Activated CD4-positive, alpha-beta memory T cell treated with anti-CD3 and anti-CD28 coated beads, Interleukin-2, amount 10 ng/mL, durations not matched to agents 7 days and 5 days (primary cell): Measurements from ENCODE around the gene TMEM203. TPM values are rescaled to one million over a fixed set of nuclear protein-coding genes. Genes with fewer than 3 reads are reported as not detected.
A peak's percentile ranks its signal among the peaks of the same experiment; 100 is the strongest.

Experiments
- CTCF ChIA-PET: fragments of 350-600 bp; sonication (Branson Sonifier 250); formaldehyde crosslinking; loops from one replicate; lab custom pipeline; 2021; ENCODE audit warnings: antibody characterized with exemption, inconsistent platforms; lab: Charles Lee
- POLR2A ChIA-PET: fragments of 350-600 bp; sonication (Branson Sonifier 250); formaldehyde crosslinking; loops from one replicate; lab custom pipeline; 2021; ENCODE audit warnings: antibody characterized with exemption; lab: Charles Lee
- DNase-seq: peaks from one replicate; pipeline ENCODE4 v3.0.0-alpha.2; 2020
- H3K27ac Mint-ChIP-seq: one replicate; pipeline ENCODE4 v1.8.0; 2021; ENCODE audit warnings: mild to moderate bottlenecking, mixed read lengths
- H3K27me3 Mint-ChIP-seq: one replicate; pipeline ENCODE4 v1.8.0; 2021; ENCODE audit warnings: mixed read lengths
- H3K36me3 Mint-ChIP-seq: one replicate; pipeline ENCODE4 v1.8.0; 2021; ENCODE audit warnings: low read depth, mixed read lengths
- H3K4me1 Mint-ChIP-seq: one replicate; pipeline ENCODE4 v1.8.0; 2021; ENCODE audit warnings: mixed read lengths
- H3K4me3 Mint-ChIP-seq: one replicate; pipeline ENCODE4 v1.8.0; 2021; ENCODE audit warnings: mild to moderate bottlenecking, mixed read lengths
- H3K9me3 Mint-ChIP-seq: one replicate; pipeline ENCODE4 v1.8.0; 2021; ENCODE audit warnings: mixed read lengths
- total RNA-seq, 2 experiments: library from RNA; stranded (reverse); gene quantifications; one replicate each; pipeline ENCODE4 v1.2.3, GENCODE V29; 2021

The TMEM203 gene
- 10 to 100 TPM; 28.9 to 29.2 TPM for total RNA-seq

DNA sequence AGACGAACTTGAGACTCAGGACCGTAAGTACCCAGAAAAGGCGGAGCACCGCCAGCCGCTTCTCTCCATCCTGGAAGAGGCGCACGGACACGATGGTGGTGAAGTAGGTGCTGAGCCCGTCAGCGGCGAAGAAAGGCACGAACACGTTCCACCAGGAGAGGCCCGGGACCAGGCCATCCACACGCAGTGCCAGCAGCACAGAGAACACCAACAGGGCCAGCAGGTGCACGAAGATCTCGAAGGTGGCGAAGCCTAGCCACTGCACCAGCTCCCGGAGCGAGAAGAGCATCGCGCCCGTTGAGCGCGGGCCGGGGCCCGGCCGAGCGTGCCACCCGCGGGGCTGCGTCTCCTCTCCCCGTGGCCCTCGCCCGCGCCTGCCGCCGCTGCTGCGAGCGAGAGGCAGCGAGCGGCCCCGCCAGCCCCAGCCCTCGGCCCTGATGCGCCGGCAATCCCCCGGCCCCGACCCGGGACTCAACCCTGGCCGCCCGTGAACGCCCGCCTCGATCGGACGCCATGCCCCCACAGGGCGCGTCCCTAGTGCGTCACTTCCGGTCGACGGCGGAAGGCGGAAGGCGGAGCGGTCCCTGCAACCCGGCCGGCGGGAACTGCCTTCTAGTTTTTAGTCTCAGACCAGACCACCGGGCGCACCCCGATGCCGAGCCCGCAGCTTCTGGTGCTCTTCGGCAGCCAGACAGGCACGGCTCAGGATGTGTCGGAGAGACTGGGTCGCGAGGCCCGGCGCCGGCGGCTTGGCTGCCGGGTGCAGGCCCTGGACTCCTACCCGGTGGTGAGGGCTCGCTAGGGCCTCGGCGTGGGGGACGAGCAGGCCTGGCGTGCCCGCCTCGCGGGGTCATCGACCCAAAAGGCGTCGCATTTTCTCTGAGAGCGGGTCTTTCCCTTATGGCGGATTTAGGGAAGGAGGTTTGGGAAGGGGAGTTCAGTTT lies at the start of gene TMEM203, which contains the start of gene NDOR1:
Gene TMEM203, minus strand, starts transcription at position 523 of the 944 bp plus-strand sequence. Its CDS starts 234 bp downstream, at position 289.
Gene NDOR1, plus strand, starts transcription at position 575 of the 944 bp plus-strand sequence. Its CDS starts 78 bp downstream, at position 653.
- Mint-ChIP-seq H3K9me3 (no peaks in the 10 kb centered on the region), H3K4me1 (peaks cover 58% of the 10 kb centered on the region), H3K4me3 (peak within 1 kb of the TSS; percentile 92), H3K36me3 (peaks cover 22% of the 10 kb centered on the region), H3K27me3 (no peaks in the 10 kb centered on the region), H3K27ac (peak within 1 kb of the TSS; percentile 90)
- POLR2A ChIA-PET: interaction anchor here (0.6 to 7.9 kb wide), 17 partner anchors 9 to 134 kb away, joined by 3 to 97 read pairs (median 4); partner anchors contain the start of genes ANAPC2, CYSRT1, DPP7 and NELFB
- DNase-seq: peak; percentile 94
- CTCF ChIA-PET: interaction anchor here (1.5 to 2.6 kb wide), 4 partner anchors 16 to 22 kb away, joined by 3 to 8 read pairs (median 6); partner anchors contain the start of genes RNF208 and RNF224

DNA sequence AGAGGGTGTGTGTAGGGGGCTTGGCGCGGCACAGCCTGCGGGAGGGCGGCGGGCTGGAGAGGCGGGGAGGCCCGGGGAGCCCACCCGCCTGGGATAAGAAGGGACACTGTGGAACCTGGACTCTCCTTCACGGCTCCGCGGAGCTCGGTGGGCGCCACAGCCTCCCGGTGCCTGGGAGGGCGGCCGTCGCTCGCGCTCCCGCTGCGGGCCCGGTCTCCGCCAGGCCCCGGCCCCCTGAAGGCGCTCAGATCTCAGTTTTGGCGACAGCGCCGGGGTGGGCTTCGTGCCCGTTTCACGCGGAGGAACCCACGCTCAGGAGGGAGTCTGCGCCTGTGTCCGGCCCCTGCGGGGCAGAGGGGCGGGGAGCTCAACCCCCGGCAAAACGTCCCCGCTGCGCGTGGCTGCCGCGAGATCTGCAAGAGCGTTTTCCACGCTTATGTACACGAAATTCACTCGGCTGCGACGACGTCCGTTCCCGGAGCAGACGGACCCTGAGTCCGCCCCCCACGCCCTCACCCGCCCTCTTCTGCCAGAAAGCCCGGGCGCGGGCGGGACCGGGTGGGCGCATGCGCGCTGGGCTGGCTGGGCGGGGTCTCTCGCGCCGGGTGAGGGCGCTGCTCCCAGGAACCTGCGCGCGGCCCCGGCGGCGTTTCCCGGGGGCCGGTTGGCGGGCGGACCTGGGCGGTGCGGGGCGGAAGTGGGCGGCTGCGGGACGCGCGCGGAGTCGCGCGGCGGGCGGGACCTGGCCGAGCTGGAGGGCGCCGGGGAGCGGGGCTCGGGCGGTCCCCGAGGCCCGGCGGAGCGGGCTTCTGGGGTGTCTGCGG lies 49.4 kb upstream of the TMEM203 start, which contains the start of gene NELFB:
Gene NELFB, plus strand, starts transcription at position 704 of the 824 bp plus-strand sequence.
- DNase-seq: peak; percentile 96
- CTCF ChIA-PET: interaction anchor here (0.7 to 2.6 kb wide), 7 partner anchors 10 to 220 kb away, joined by 3 to 12 read pairs (median 4); partner anchors contain the start of gene TUBB4B
- Mint-ChIP-seq H3K36me3 (peaks cover 23% of the 10 kb centered on the region), H3K4me1 (peaks cover 18% of the 10 kb centered on the region), H3K27me3 (peaks cover 3% of the 10 kb centered on the region), H3K9me3 (no peaks in the 10 kb centered on the region), H3K27ac (peak within 1 kb of the TSS; percentile 83), H3K4me3 (peak within 1 kb of the TSS; percentile 89)
- POLR2A ChIA-PET: interaction anchor here (0.9 to 12.2 kb wide), 11 partner anchors 13 to 207 kb away, joined by 3 to 251 read pairs (median 4); partner anchors contain the start of genes CYSRT1, NDOR1, TMEM203 and TOR4A

- Mint-ChIP-seq H3K9me3 (no peaks in the 10 kb centered on the region), H3K4me1 (peaks cover 18% of the 10 kb centered on the region), H3K27ac (peak overlapping the region; percentile 69), H3K27me3 (peaks cover 3% of the 10 kb centered on the region), H3K36me3 (peaks cover 18% of the 10 kb centered on the region), H3K4me3 (peak overlapping the region; percentile 83)
- POLR2A ChIA-PET: interaction anchor here (0.9 to 12.2 kb wide), 9 partner anchors 13 to 184 kb away, joined by 3 to 251 read pairs (median 6); partner anchors contain the start of genes CYSRT1, NDOR1, TMEM203 and TOR4A
- CTCF ChIA-PET: interaction anchor here (0.7 to 2.6 kb wide), 6 partner anchors 11 to 219 kb away, joined by 3 to 12 read pairs (median 6); partner anchors contain the start of gene TUBB4B
- no peak for DNase-seq
Observed at GRCh38 chr9:137253717-137254623, 48.5 kb upstream of the TMEM203 start.

GRCh38 chr9:137252555-137253506 lies 47.4 kb upstream of the TMEM203 start:
- no peak for DNase-seq
- POLR2A ChIA-PET: interaction anchor here (1.2 to 12.2 kb wide), 3 partner anchors 12 to 123 kb away, joined by 6 to 251 read pairs (median 9); partner anchors contain the start of genes NDOR1, TMEM203 and TUBB4B

GRCh38 chr9:137251490-137252268 lies 46.2 kb upstream of the TMEM203 start:
- ChIA-PET POLR2A (interaction anchor here (12.2 kb wide), 1 partner anchor 11 kb away, joined by 251 read pairs; the partner anchor contains the start of gene TUBB4B), CTCF (no interaction called here)
- DNase-seq: no peak
- peaks cover 3% of the 10 kb centered on the region for H3K27me3 Mint-ChIP-seq
- no peak overlapping the region for H3K27ac Mint-ChIP-seq
- peaks cover 14% of the 10 kb centered on the region for H3K4me1 Mint-ChIP-seq
- peaks cover 10% of the 10 kb centered on the region for H3K36me3 Mint-ChIP-seq
- no peaks in the 10 kb centered on the region for H3K9me3 Mint-ChIP-seq
- H3K4me3 Mint-ChIP-seq: no peak overlapping the region

More at GRCh38 chr9:137252555-137253506, 47.4 kb upstream of the TMEM203 start:
- CTCF ChIA-PET: interaction anchor here (2.6 kb wide), 1 partner anchor 13 kb away, joined by 12 read pairs; the partner anchor contains the start of gene TUBB4B
- peaks cover 15% of the 10 kb centered on the region for H3K36me3 Mint-ChIP-seq
- no peak overlapping the region for H3K4me3 Mint-ChIP-seq
- peaks cover 18% of the 10 kb centered on the region for H3K4me1 Mint-ChIP-seq
- H3K27ac Mint-ChIP-seq: no peak overlapping the region
- H3K27me3 Mint-ChIP-seq: peaks cover 3% of the 10 kb centered on the region
- H3K9me3 Mint-ChIP-seq: no peaks in the 10 kb centered on the region

GRCh38 chr9:137251194-137251461 lies 45.7 kb upstream of the TMEM203 start, which contains the start of gene STPG3:
Gene STPG3 (plus strand): TSS chr9:137251286. CDS start chr9:137251287, 1 bp downstream.
- peaks cover 8% of the 10 kb centered on the region for H3K4me1 Mint-ChIP-seq
- ChIA-PET POLR2A (interaction anchor here (12.2 kb wide), 1 partner anchor 10 kb away, joined by 251 read pairs; the partner anchor contains the start of gene TUBB4B), CTCF (no interaction called here)
- no peaks in the 10 kb centered on the region for H3K9me3 Mint-ChIP-seq
- peaks cover 3% of the 10 kb centered on the region for H3K27me3 Mint-ChIP-seq
- no peak for DNase-seq
- H3K36me3 Mint-ChIP-seq: peaks cover 6% of the 10 kb centered on the region
- H3K4me3 Mint-ChIP-seq: no peak within 1 kb of the TSS
- no peak within 1 kb of the TSS for H3K27ac Mint-ChIP-seq

- H3K36me3 Mint-ChIP-seq: peaks cover under 1% of the 10 kb centered on the region
- CTCF ChIA-PET: no interaction called here
- no peaks in the 10 kb centered on the region for H3K9me3 Mint-ChIP-seq
- no peak overlapping the region for H3K27ac Mint-ChIP-seq
- DNase-seq: no peak
- POLR2A ChIA-PET: interaction anchor here (12.2 kb wide), 1 partner anchor 10 kb away, joined by 251 read pairs; the partner anchor contains the start of gene TUBB4B
- no peak overlapping the region for H3K4me3 Mint-ChIP-seq
- peaks cover 3% of the 10 kb centered on the region for H3K27me3 Mint-ChIP-seq
- H3K4me1 Mint-ChIP-seq: peaks cover 5% of the 10 kb centered on the region
Observed at GRCh38 chr9:137250329-137251193, 45.1 kb upstream of the TMEM203 start.

- Mint-ChIP-seq H3K27me3 (no peaks in the 10 kb centered on the region), H3K36me3 (peaks cover 15% of the 10 kb centered on the region), H3K4me3 (no peak overlapping the region), H3K4me1 (peaks cover 14% of the 10 kb centered on the region), H3K27ac (no peak overlapping the region), H3K9me3 (no peaks in the 10 kb centered on the region)
- CTCF ChIA-PET: no interaction called here
- DNase-seq: no peak
- POLR2A ChIA-PET: interaction anchor here (1.0 to 12.2 kb wide), 2 partner anchors 7 to 8 kb away, joined by 4 to 251 read pairs; partner anchors contain the start of gene TUBB4B
Observed at GRCh38 chr9:137247916-137248175, 42.4 kb upstream of the TMEM203 start.

- H3K4me3 Mint-ChIP-seq: no peak overlapping the region
- H3K9me3 Mint-ChIP-seq: no peaks in the 10 kb centered on the region
- no peak overlapping the region for H3K27ac Mint-ChIP-seq
- ChIA-PET POLR2A (interaction anchor here (1.0 to 12.2 kb wide), 2 partner anchors 6 to 9 kb away, joined by 4 to 251 read pairs; partner anchors contain the start of gene TUBB4B), CTCF (no interaction called here)
- DNase-seq: no peak
- H3K4me1 Mint-ChIP-seq: peaks cover 19% of the 10 kb centered on the region
- peaks cover 20% of the 10 kb centered on the region for H3K36me3 Mint-ChIP-seq
- no peaks in the 10 kb centered on the region for H3K27me3 Mint-ChIP-seq
Observed at GRCh38 chr9:137247135-137247915, 41.9 kb upstream of the TMEM203 start.
